Neural crest cell (in vitro differentiated cells): ENCODE data around the gene BPIFA3. TPM values are rescaled to one million over a fixed set of nuclear protein-coding genes. Genes with fewer than 3 reads are reported as not detected.

ENCODE experiments used
- DNase-seq: peaks from one replicate; pipeline ENCODE4 v3.0.0; 2021; ENCODE audit warnings: low read depth, mixed read lengths, low spot score
- H3K27ac Mint-ChIP-seq: one replicate; pipeline ENCODE4 v1.8.0; 2021; ENCODE audit warnings: mild to moderate bottlenecking, mixed read lengths; ENCODE audit not compliant: unreplicated experiment
- H3K27me3 Mint-ChIP-seq: 2 replicates; pipeline ENCODE4 v1.8.0; 2021; ENCODE audit warnings: low read depth, mild to moderate bottlenecking, mixed read lengths
- H3K36me3 Mint-ChIP-seq: 2 replicates; pipeline ENCODE4 v1.8.0; 2021; ENCODE audit warnings: low read depth, mild to moderate bottlenecking, mixed read lengths
- H3K4me1 Mint-ChIP-seq: 2 replicates; pipeline ENCODE4 v1.8.0; 2021; ENCODE audit warnings: mixed read lengths
- H3K4me3 Mint-ChIP-seq: one replicate; pipeline ENCODE4 v1.8.0; 2021; ENCODE audit warnings: mild to moderate bottlenecking, mixed read lengths
- H3K9me3 Mint-ChIP-seq: 2 replicates; pipeline ENCODE4 v1.8.0; 2021; ENCODE audit warnings: mixed read lengths
- CTCF ChIP-seq: fragments of 200-600 bp; sonication (generic); conservative IDR thresholded peaks from 2 replicates; pipeline ENCODE4 v1.5.0; 2021; ENCODE audit warnings: antibody characterized with exemption, mild to moderate bottlenecking
- long read RNA-seq: library from polyadenylated mRNA; unstranded; transcript quantifications from one replicate; pipeline ENCODE4 v2.0.0, GENCODE V29; 2020
- total RNA-seq: library from RNA; stranded (reverse); gene quantifications from 2 replicates; pipeline ENCODE4 v1.2.1, GENCODE V29; 2021

BPIFA3 gene
- not detected in 2 replicates for total RNA-seq
- long read RNA-seq: 0 reads

GRCh38 chr20:33217052-33217451 is at the start of gene BPIFA3:
BPIFA3 (plus strand) TSS chr20:33217352; CDS start chr20:33217537, 185 bp downstream.
- no peak for DNase-seq
- no peak within 1 kb of the TSS for H3K4me3 Mint-ChIP-seq
- H3K4me1 Mint-ChIP-seq: no peaks in the 10 kb centered on the region
- H3K36me3 Mint-ChIP-seq: no peaks in the 10 kb centered on the region
- no peak within 1 kb of the TSS for H3K27ac Mint-ChIP-seq
- H3K9me3 Mint-ChIP-seq: no peaks in the 10 kb centered on the region
- no peak for TF ChIP-seq CTCF
- H3K27me3 Mint-ChIP-seq: peaks cover 85% of the 10 kb centered on the region

DNA sequence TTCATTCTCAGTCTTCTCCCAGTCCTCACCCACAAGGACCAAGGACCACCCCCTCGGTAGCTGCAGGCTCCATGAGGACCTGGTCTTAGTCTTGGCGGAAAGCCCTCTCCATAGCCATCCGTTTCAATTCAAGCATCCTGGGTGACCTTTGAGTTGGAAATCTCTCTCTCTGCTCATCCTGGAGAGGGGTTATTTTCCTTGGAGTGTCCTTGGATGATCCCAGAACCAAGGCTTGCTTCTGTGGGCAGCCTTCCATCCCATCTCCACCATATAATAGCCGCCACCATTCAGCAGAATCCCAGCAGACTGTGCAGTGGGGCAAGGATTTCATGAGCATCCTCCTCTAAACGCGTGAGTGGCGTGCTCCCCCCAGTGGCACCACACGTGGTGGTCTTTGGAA is 49.3 kb upstream of the BPIFA3 start, which contains the start of gene BPIFA2:
Gene BPIFA2 (plus strand): TSS at position 301 of the 400 bp plus-strand sequence. CDS start 987 bp downstream, outside the sequence.
- H3K4me1 Mint-ChIP-seq: no peaks in the 10 kb centered on the region
- H3K27ac Mint-ChIP-seq: no peak within 1 kb of the TSS
- peaks cover 35% of the 10 kb centered on the region for H3K27me3 Mint-ChIP-seq

GRCh38 chr20:33169176-33169794 is 47.9 kb upstream of the BPIFA3 start:
- peak; percentile 35 for DNase-seq

More for the DNA sequence above, 49.3 kb upstream of the BPIFA3 start, which contains the start of gene BPIFA2:
- Mint-ChIP-seq H3K36me3 (peaks cover 2% of the 10 kb centered on the region), H3K9me3 (peaks cover 15% of the 10 kb centered on the region), H3K4me3 (no peak within 1 kb of the TSS)
- no peak for TF ChIP-seq CTCF
- no peak for DNase-seq

GRCh38 chr20:33172781-33173180 is 44.4 kb upstream of the BPIFA3 start:
- peaks cover 33% of the 10 kb centered on the region for H3K27me3 Mint-ChIP-seq

More at GRCh38 chr20:33169176-33169794, 47.9 kb upstream of the BPIFA3 start:
- H3K4me1 Mint-ChIP-seq: no peaks in the 10 kb centered on the region
- H3K4me3 Mint-ChIP-seq: no peak overlapping the region
- peaks cover 15% of the 10 kb centered on the region for H3K9me3 Mint-ChIP-seq
- peaks cover 2% of the 10 kb centered on the region for H3K36me3 Mint-ChIP-seq
- TF ChIP-seq CTCF: peak; percentile 72
- H3K27me3 Mint-ChIP-seq: peaks cover 36% of the 10 kb centered on the region
- no peak overlapping the region for H3K27ac Mint-ChIP-seq

GRCh38 chr20:33175123-33175522 is 42.0 kb upstream of the BPIFA3 start:
- TF ChIP-seq CTCF: no peak
- no peaks in the 10 kb centered on the region for H3K4me1 Mint-ChIP-seq
- peaks cover 7% of the 10 kb centered on the region for H3K9me3 Mint-ChIP-seq
- H3K27me3 Mint-ChIP-seq: peaks cover 28% of the 10 kb centered on the region
- no peak for DNase-seq
- no peak overlapping the region for H3K27ac Mint-ChIP-seq
- no peaks in the 10 kb centered on the region for H3K36me3 Mint-ChIP-seq
- no peak overlapping the region for H3K4me3 Mint-ChIP-seq

More at GRCh38 chr20:33172781-33173180, 44.4 kb upstream of the BPIFA3 start:
- DNase-seq: no peak
- Mint-ChIP-seq H3K27ac (no peak overlapping the region), H3K4me1 (no peaks in the 10 kb centered on the region), H3K4me3 (no peak overlapping the region), H3K36me3 (peaks cover 2% of the 10 kb centered on the region), H3K9me3 (peaks cover 15% of the 10 kb centered on the region)
- no peak for TF ChIP-seq CTCF
